Stimulated activated CD4-positive, alpha-beta T cell treated with anti-CD3 and anti-CD28 coated beads, Interleukin-1b, Interleukin-23, amount 100 ng/mL, for 4 hours (primary cell): ENCODE data around the gene PTPRG.

ENCODE experiments used
- DNase-seq, 2 donors: peaks; one replicate each; pipeline ENCODE4 v3.0.0-alpha.2; 2020; ENCODE audit warnings: low read depth in 2 of 2

PTPRG gene

DNA sequence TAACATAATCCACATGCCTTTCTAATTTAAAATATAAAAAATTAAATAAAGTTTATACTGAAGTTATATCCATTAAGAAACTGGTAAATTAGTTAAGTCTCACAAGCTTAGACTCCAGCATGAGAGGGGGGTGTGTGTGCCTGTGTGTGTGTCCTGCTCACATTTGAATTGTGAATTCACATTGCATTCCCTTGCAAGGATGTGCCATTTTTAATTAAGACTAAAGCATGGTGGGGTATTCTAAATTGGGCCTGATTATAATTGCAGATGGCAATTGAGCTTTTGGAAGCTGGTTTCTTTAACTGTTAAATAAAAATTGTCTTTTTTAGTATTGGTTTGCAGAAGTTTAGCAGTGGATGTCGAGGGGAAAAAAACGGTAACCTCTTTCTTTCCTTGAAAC is 56.9 kb downstream of the PTPRG start:
- no peak for DNase-seq

GRCh38 chr3:61618871-61619270 is 57.5 kb downstream of the PTPRG start:
- no peak for DNase-seq

GRCh38 chr3:61620073-61620472 is 58.7 kb downstream of the PTPRG start:
- no peak for DNase-seq

DNA sequence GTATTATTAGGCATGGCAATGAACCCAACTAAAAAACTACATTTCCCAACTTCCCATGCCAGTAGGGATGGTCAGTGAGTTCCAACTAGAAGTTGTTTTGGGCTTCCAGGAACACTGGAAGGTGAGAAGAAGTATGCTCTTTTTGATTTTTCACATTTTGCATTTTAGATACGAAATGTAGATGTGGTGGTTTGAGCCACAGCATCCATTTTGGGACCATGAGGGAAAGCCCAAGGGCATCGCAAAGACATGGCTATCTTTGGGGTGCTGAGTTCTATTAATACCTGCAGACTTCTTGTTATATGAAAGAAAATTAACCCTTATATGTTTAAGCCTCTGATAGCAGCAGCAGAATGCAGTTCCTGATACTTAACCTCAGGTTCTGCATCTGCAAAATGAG is 62.9 kb downstream of the PTPRG start:
- no peak for DNase-seq

- DNase-seq = no peak
Observed at GRCh38 chr3:61625429-61625828, 64.1 kb downstream of the PTPRG start.

GRCh38 chr3:61626484-61626883 is 65.1 kb downstream of the PTPRG start:
- no peak for DNase-seq

GRCh38 chr3:61627768-61628185 is 66.4 kb downstream of the PTPRG start:
- no peak for DNase-seq

- DNase-seq = no peak
Observed at GRCh38 chr3:61628636-61629035, 67.3 kb downstream of the PTPRG start.

DNA sequence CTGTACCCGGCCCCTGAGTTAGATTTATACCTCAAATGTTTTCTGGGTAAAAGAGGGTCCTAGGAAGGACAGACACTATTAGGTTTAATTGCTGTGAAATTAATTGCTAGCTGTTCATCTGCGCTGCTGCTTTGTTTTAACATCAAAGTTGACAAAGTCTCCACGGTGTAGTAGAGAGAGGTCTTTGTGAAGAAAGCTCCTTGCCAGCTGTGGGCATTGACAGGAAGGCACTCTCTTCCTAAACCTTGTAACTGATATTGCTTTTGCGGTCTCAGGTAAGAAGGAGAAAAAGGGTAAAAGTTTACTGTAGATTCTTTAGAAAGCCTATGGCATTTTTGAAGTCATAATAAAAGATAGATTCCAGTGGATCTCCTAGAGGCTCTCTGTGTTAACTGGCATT is 68.1 kb downstream of the PTPRG start:
- DNase-seq = no peak

DNA sequence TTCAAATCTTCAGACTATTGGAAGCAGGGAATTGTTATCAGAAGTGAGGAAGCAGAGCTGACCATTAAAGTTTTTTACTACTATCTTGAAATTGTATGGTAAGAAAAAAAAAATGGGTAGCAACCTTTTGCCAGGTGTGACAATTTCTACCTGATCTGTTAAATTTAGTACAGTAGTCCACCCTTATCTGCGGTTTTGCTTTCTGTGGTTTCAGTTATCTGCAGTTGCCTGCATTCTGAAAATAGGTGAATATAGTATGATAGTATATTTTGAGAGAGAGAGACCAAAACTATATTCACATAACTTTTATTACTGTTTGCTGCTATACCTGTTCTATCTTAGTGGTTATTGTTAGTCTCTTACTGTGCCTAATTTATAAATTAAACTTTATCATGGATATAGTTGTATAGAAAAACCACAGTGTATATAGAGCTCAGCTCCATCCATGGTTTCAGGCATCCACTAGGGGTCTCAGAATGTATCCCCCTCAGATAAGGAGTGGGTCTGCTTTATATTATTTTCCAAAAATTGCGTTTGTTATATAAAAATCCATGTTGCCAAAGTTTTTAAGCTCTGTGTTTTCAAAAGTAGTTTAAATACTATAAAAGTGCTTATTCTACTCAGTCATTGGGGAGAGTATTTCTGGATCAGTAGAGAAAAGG is 69.9 kb downstream of the PTPRG start:
- DNase-seq = no peak

- no peak for DNase-seq
Observed at GRCh38 chr3:61632568-61633175, 71.3 kb downstream of the PTPRG start.

- DNase-seq = no peak
Observed at GRCh38 chr3:61634678-61635077, 73.3 kb downstream of the PTPRG start.

GRCh38 chr3:61637088-61638051 is 76.0 kb downstream of the PTPRG start:
- DNase-seq = no peak

- DNase-seq = no peak
Observed at GRCh38 chr3:61638741-61639140, 77.4 kb downstream of the PTPRG start.

DNA sequence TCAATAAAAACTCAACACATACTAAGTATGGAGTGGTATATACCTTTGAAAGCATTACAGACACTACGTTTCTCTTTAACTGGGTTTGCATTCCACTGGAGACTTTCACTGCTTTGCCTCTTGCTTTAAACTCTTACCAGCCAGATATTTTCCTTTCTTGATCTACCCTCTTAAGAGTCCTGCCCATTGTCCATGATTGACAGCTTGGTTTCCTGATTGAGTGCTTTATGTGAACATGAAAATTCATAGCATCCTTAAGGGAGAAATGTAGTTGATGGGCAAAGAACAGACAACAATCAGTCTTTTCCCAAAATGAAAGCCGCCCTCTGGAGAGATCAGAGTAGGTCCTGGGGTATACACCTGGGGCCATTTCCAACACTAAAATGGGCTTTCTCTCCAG is 78.6 kb downstream of the PTPRG start:
- no peak for DNase-seq

DNA sequence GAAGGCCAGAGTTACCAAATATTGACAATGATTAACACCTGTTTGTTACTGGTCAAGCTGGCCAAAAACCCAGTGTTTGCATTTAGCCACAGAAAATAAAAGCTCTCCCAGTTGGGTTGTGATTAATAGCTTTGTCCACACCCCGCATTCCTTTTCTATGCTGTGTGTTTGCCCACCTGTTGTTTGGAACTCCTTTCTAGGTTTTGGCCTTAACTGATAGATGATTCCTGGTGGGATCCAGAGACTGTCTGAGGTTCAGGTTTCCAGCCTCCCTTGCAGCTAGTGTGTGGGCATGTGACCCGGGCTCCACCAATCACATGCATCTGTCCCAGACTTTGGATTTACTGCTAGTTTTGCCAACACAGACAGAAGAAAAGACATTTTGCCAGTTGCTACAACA is 83.8 kb downstream of the PTPRG start:
- no peak for DNase-seq

GRCh38 chr3:61646360-61646759 is 85.0 kb downstream of the PTPRG start:
- DNase-seq = no peak

DNA sequence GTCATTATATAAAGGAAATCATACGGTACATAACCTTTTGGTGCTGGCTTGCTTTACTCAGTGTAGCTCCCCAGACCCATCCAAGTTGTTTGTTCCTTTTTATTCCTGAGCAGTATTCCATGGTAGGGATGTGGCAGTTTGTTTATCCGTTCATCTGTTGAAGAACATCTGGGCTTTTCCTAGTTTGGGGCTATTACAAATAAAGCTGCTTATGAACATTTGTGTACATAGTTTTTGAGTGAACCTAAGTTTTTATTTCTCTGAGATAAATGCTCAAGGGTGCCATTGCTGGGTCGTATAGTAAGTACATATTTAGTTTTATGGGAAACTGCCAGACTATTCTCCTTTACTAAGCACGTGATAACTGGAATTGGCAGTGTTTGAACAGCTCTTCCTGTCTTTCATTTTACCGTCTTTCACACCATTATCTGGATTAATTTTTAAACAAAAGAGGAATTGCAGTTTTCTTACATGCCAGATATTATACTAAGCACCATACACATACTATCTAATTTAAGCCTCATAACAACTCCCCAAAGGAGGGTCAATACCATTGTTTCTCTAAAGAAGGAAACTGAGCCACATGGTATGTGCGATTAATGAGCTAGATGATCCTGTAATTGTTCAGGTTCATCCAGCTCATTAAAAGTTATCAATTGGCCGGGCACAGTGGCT is 85.6 kb downstream of the PTPRG start:
- DNase-seq = no peak

DNA sequence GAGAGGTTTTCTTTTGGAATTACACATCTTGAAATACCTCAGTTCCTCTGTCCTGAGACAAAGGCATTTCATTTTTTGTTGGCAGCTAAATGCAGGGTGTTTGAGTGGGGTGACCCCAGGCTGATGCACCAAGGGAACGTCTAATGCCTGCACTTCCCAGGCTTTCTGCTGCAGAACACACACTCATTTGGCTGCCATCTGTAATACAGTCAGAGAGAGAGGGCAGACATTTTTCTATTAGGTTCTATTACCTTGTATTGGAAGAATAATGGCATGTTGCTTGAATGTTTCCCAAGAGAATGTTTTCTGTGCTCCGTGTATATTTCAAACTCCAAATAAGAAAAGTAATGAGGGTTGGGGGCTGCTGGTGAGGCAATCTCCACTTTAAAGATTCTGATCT is 87.1 kb downstream of the PTPRG start:
- no peak for DNase-seq

DNA sequence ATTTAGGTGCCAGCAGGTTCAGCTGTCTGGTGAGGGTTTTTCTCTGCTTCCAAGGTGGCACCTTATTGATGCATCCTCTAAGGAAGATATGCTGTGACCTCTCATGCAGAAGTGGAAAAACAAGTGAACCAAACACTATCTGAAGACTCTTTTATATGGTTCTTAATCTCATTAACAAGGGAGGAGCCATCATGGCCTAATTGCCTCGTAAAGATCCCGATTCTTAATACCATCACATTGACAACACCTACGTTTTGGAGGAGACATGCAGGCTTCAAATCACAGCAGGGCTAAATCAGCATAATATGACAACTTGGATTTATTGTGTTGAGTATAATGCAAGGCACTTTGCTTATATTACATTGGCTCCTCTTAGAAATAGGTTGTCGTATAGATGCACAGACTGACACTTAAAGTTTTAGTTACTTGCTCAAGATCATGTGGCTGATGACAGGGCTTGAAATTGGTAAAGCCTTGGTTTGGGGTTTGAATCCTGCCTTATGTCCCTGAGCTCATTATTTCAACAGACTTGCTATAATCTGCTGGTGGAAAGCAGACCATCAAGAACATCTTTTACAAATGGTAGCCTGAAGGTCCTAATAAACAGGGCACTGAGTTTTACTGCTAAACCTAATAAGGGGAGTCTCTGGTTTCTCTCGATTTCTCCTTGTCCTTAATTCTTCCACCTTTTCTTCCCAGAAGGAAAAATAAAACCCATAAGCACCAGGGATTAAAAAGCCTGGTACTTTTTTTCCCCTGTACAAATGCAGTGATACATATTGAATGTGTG is 88.2 kb downstream of the PTPRG start:
- no peak for DNase-seq

GRCh38 chr3:61650276-61650675 is 88.9 kb downstream of the PTPRG start:
- DNase-seq = no peak
